Endothelial cell of umbilical vein (primary cell): Measurements from ENCODE around the gene LSM3. TPM values are rescaled to one million over a fixed set of nuclear protein-coding genes. Genes with fewer than 3 reads are reported as not detected.

ENCODE experiments used
- BruUV-seq: library from RNA; stranded (reverse); fragments of 400-500 nt; replicated peaks from 2 replicates; lab custom pipeline; 2021; lab: Mats Ljungman, UMichigan
- CTCF ChIA-PET: fragments of 300-600, 350-600 bp; sonication (Branson Sonifier 250); formaldehyde crosslinking; loops from one replicate; lab custom pipeline; 2021; ENCODE audit warnings: antibody characterized with exemption, inconsistent platforms; lab: Charles Lee
- POLR2A ChIA-PET: fragments of 300-600, 350-600 bp; sonication (Branson Sonifier 250); formaldehyde crosslinking; loops from one replicate; lab custom pipeline; 2021; ENCODE audit warnings: antibody characterized with exemption, inconsistent platforms; lab: Charles Lee
- DNase-seq: peaks from one replicate; pipeline ENCODE4 v3.0.0-alpha.2; 2011; ENCODE audit warnings: low read depth, low spot score
- FAIRE-seq: peaks from 2 replicates; lab custom pipeline; 2011; peaks lifted over from hg19 to GRCh38; lab: Jason Lieb, UNC
- H2AFZ ChIP-seq: 2 replicates; pipeline ENCODE4 v1.6.0; 2012; ENCODE audit warnings: low read depth, low read length, control low read depth, inconsistent platforms
- H3K27ac ChIP-seq: 2 replicates; pipeline ENCODE4 v1.5.1; 2011; ENCODE audit warnings: low read depth, mild to moderate bottlenecking, control low read depth, low read length, moderate library complexity; ENCODE audit not compliant: insufficient read depth
- H3K27me3 ChIP-seq, 2 experiments: 2 replicates each; pipeline versions ENCODE4 v1.6.0 to v1.6.1; 2011; ENCODE audit warnings: low read length in 2 of 2, mixed read lengths in 1 of 2; ENCODE audit not compliant: control insufficient read depth in 2 of 2, insufficient read depth in 2 of 2
- H3K36me3 ChIP-seq, 2 experiments: 2 replicates in 1 of 2; 3 replicates in 1 of 2; pipeline ENCODE4 v1.5.1; 2011; ENCODE audit warnings: low read length in 2 of 2, mild to moderate bottlenecking in 1 of 2, moderate library complexity in 1 of 2; ENCODE audit not compliant: control insufficient read depth in 2 of 2, insufficient read depth in 2 of 2; ENCODE audit errors: extremely low read depth in 1 of 2
- H3K4me1 ChIP-seq: 3 replicates; pipeline ENCODE4 v1.5.1; 2011; ENCODE audit warnings: mild to moderate bottlenecking, low read length; ENCODE audit not compliant: control insufficient read depth, insufficient read depth; ENCODE audit errors: extremely low read depth
- H3K4me2 ChIP-seq: 2 replicates; pipeline ENCODE4 v1.6.1; 2011; ENCODE audit warnings: low read length, control low read depth, mixed read lengths; ENCODE audit not compliant: insufficient read depth
- H3K4me3 ChIP-seq, 3 experiments: fragments of 200-600 bp in 1 of 3; sonication (generic), shearing (Covaris generic) in 1 of 3; replicated peaks in 1 of 3; 2 replicates each; pipeline ENCODE4 v1.5.1; 2011 to 2016; ENCODE audit warnings: control low read depth in 3 of 3, low read length in 3 of 3, mild to moderate bottlenecking in 2 of 3, inconsistent platforms in 1 of 3, low read depth in 1 of 3, moderate library complexity in 1 of 3; ENCODE audit not compliant: insufficient read depth in 1 of 3
- H3K79me2 ChIP-seq: 2 replicates; pipeline ENCODE4 v1.6.0; 2012; ENCODE audit warnings: low read length, inconsistent platforms; ENCODE audit not compliant: control insufficient read depth, insufficient read depth
- H3K9ac ChIP-seq: replicated peaks from 2 replicates; pipeline ENCODE3; 2011; ENCODE audit warnings: low read length, control low read depth; ENCODE audit not compliant: insufficient read depth; ENCODE audit errors: extremely low read depth
- H3K9me1 ChIP-seq: replicated peaks from 3 replicates; pipeline ENCODE4 v1.6.0; 2011; ENCODE audit warnings: mild to moderate bottlenecking, low read length; ENCODE audit not compliant: control insufficient read depth, insufficient read depth; ENCODE audit errors: extremely low read depth
- H3K9me3 ChIP-seq: replicated peaks from 2 replicates; pipeline ENCODE4 v1.5.1; 2012; ENCODE audit warnings: low read length, inconsistent platforms; ENCODE audit not compliant: control insufficient read depth, insufficient read depth
- H4K20me1 ChIP-seq: replicated peaks from 2 replicates; pipeline ENCODE3; 2011; ENCODE audit warnings: mild to moderate bottlenecking, low read length; ENCODE audit not compliant: control insufficient read depth, insufficient read depth; ENCODE audit errors: extremely low read depth
- EZH2 ChIP-seq: IDR thresholded peaks from 2 replicates; pipeline ENCODE4 v1.6.1; 2012; ENCODE audit warnings: borderline replicate concordance, low read depth, mild to moderate bottlenecking, moderate library complexity, low read length, inconsistent platforms; ENCODE audit not compliant: severe bottlenecking
- FOS ChIP-seq: IDR thresholded peaks from 2 replicates; pipeline ENCODE4 v1.6.1; 2011; ENCODE audit warnings: mild to moderate bottlenecking, low read length, moderate library complexity, borderline replicate concordance; ENCODE audit not compliant: insufficient read depth
- GATA2 ChIP-seq: IDR thresholded peaks from 2 replicates; pipeline ENCODE4 v1.7.0; 2011; ENCODE audit warnings: low read depth, mild to moderate bottlenecking, moderate library complexity, mixed read lengths, low read length; ENCODE audit not compliant: insufficient read length, insufficient read depth
- JUN ChIP-seq: IDR thresholded peaks from 2 replicates; pipeline ENCODE4 v1.6.1; 2011; ENCODE audit warnings: borderline replicate concordance, low read depth; ENCODE audit not compliant: insufficient read length, insufficient read depth
- MYC ChIP-seq: IDR thresholded peaks from one replicate; pipeline ENCODE4 v1.6.1; 2011; ENCODE audit warnings: mild to moderate bottlenecking, low read depth, low read length
- POLR2A ChIP-seq: IDR thresholded peaks from 2 replicates; pipeline ENCODE4 v1.6.1; 2012; ENCODE audit warnings: low read depth, mild to moderate bottlenecking, control low read depth, low read length
- POLR2AphosphoS5 ChIP-seq: IDR thresholded peaks from 2 replicates; pipeline ENCODE4 v1.6.1; 2012; ENCODE audit warnings: low read depth, mild to moderate bottlenecking, control low read depth, low read length, moderate library complexity; ENCODE audit not compliant: insufficient read depth
- dilution Hi-C: fragments of 300-500 bp; cut with MboI; formaldehyde crosslinking; loops from one replicate; pipeline ENCODE4 v1.15.0; 2019; ENCODE audit warnings: low sequenced_read_pairs; ENCODE audit not compliant: extremely low pct_ligation_motif_present
- intact Hi-C: fragments of 100-400 bp; cut with micrococcal nuclease; formaldehyde crosslinking; loops from one replicate; pipeline ENCODE4 v1.10.0; 2022
- polyA plus RNA-seq, 4 experiments: library from polyadenylated mRNA; depleted of rRNA in 3 of 4; stranded (reverse) in 3 of 4; unstranded in 1 of 4; fragments of >200 nt; gene quantifications; 2 replicates each; pipeline versions ENCODE4 v1.2.1 to v1.2.3, GENCODE V29; 2011 to 2012; ENCODE audit warnings: missing spikeins in 1 of 4
- total RNA-seq: library from RNA; stranded (reverse); gene quantifications from 2 replicates; pipeline ENCODE4 v1.2.3, GENCODE V29; 2021
- TF ChIP-seq, protein P1 (sequence below): IDR thresholded peaks from 2 replicates; pipeline ENCODE4 v1.6.1; 2011; ENCODE audit not compliant: insufficient read depth, insufficient read length
- TF ChIP-seq, protein P2 (sequence below), 2 donors: IDR thresholded peaks; 1 replicate in 1 of 2; 2 replicates in 1 of 2; pipeline ENCODE4 v1.5.1; 2011; ENCODE audit warnings: low read length in 2 of 2, mild to moderate bottlenecking in 2 of 2, moderate library complexity in 2 of 2, control low read depth in 1 of 2, inconsistent platforms in 1 of 2, low read depth in 1 of 2; ENCODE audit not compliant: insufficient read depth in 1 of 2; ENCODE audit errors: extremely low read depth in 1 of 2

Gene LSM3
- total and polyA plus RNA-seq, 2 donors (not counting 3 experiments of a cell fraction or from before 2014, with no cell fraction given) = 4.4 to 13.0 TPM

DNA sequence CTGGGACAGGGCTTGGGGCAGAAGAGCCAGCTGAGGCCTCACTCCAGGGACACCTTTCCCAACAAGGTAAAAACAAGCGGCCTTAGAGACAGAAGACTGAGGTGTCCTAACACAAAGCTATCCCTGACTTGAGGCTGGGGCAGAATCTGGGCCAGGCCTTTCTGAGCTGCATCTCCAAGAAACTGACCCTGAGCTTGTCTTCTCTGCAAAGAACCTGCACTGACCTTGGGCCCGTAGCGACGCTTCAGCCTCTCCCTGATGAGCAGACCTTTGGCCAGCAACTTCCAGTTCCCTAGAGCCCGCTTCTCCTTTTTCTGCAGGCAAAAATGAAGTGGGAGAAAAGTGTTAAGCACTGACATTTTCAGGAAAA lies 31.6 kb upstream of the LSM3 start:
- Histone ChIP-seq H2AFZ (no peak overlapping the region), H3K4me3 (no peak overlapping the region), H3K79me2 (no peaks in the 10 kb centered on the region), H3K27me3 (no peaks in the 10 kb centered on the region), H3K27ac (no peak overlapping the region), H4K20me1 (no peaks in the 10 kb centered on the region), H3K9me1 (no peaks in the 10 kb centered on the region), H3K9ac (no peak overlapping the region), H3K4me2 (no peak overlapping the region), H3K36me3 (peaks cover 0 to 7% of the 10 kb centered on the region in 2 experiments), H3K4me1 (peaks cover 35% of the 10 kb centered on the region), H3K9me3 (no peaks in the 10 kb centered on the region)
- intact Hi-C loops = loop anchor here (10.0 kb wide), 2 partner anchors 258 to 798 kb away; partner anchors contain the start of genes NR2C2 and SLC6A6
- ChIA-PET POLR2A (interaction anchor here (0.9 kb wide), 1 partner anchor 32 kb away, joined by 3 read pairs; the partner anchor contains the start of genes LSM3 and XPC), CTCF (interaction anchor here (4.9 kb wide), 1 partner anchor 22 kb away, joined by 30 read pairs; the partner anchor contains the start of genes CHCHD4 and TMEM43)
- no peak for TF ChIP-seq GATA2
- no peak for TF ChIP-seq FOS
- no peak for TF ChIP-seq MYC
- no peak for TF ChIP-seq JUN
- no peak for TF ChIP-seq EZH2
- no peak for TF ChIP-seq POLR2A
- TF ChIP-seq, protein P1, sequence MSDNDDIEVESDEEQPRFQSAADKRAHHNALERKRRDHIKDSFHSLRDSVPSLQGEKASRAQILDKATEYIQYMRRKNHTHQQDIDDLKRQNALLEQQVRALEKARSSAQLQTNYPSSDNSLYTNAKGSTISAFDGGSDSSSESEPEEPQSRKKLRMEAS = no peak
- no peak for TF ChIP-seq POLR2AphosphoS5
- TF ChIP-seq, protein P2, sequence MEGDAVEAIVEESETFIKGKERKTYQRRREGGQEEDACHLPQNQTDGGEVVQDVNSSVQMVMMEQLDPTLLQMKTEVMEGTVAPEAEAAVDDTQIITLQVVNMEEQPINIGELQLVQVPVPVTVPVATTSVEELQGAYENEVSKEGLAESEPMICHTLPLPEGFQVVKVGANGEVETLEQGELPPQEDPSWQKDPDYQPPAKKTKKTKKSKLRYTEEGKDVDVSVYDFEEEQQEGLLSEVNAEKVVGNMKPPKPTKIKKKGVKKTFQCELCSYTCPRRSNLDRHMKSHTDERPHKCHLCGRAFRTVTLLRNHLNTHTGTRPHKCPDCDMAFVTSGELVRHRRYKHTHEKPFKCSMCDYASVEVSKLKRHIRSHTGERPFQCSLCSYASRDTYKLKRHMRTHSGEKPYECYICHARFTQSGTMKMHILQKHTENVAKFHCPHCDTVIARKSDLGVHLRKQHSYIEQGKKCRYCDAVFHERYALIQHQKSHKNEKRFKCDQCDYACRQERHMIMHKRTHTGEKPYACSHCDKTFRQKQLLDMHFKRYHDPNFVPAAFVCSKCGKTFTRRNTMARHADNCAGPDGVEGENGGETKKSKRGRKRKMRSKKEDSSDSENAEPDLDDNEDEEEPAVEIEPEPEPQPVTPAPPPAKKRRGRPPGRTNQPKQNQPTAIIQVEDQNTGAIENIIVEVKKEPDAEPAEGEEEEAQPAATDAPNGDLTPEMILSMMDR (IDR thresholded peaks at IDR 0.05; ENCODE audit: extremely low read depth in 1 of 2, insufficient read depth in 1 of 2, low read depth in 1 of 2, low read length in 2 of 2) = no peak
- no TSS peak for BruUV-seq
- dilution Hi-C loops = no loop called here
- FAIRE-seq (no peak), DNase-seq (no peak)
